DMS114 treated with DMSO at 0.1 percent for 48 hours (cell line): ENCODE measurements around the gene ENOSF1.
A peak's percentile ranks its signal among the peaks of the same experiment; 100 is the strongest.

ENCODE experiments used
- DNase-seq: peaks from one replicate; lab custom pipeline; 2025; ENCODE audit not compliant: unreplicated experiment; lab: John Stamatoyannopoulos, UW

The ENOSF1 gene

DNA sequence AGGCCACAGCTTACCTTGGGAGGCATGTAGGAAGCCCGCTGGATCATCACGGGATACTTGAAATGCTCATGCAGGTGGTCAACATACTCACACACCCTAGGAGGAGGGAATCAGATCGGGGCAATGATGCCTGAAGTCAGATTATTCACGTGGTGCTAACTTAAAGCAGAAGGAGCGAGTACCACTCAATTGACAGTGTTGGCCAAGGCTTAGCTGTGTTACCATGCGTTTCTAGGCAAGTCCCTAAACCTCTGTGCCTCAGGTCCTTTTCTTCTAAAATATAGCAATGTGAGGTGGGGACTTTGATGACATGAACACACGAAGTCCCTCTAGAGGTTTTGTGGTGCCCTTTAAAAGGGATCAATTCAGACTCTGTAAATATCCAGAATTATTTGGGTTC is 37.1 kb downstream of the ENOSF1 start:
- DNase-seq = no peak

- no peak for DNase-seq
These were observed 38.7 kb downstream of the ENOSF1 start for GRCh38 chr18:673769-674168.

DNA sequence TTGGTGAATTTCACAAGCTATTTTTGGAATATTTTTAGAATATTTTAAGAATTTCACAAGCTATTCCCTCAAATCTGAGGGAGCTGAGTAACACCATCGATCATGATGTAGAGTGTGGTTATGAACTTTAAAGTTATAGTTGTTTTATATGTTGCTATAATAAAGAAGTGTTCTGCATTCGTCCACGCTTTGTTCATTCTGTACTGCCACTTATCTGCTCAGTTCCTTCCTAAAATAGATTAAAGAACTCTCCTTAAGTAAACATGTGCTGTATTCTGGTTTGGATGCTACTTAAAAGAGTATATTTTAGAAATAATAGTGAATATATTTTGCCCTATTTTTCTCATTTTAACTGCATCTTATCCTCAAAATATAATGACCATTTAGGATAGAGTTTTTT is 39.1 kb downstream of the ENOSF1 start:
- no peak for DNase-seq

- no peak for DNase-seq
These were observed 41.0 kb downstream of the ENOSF1 start for GRCh38 chr18:671405-671804.

- no peak for DNase-seq
These were observed 41.9 kb downstream of the ENOSF1 start for GRCh38 chr18:670522-670921.

GRCh38 chr18:669077-669476 is 43.4 kb downstream of the ENOSF1 start:
- DNase-seq = no peak

DNA sequence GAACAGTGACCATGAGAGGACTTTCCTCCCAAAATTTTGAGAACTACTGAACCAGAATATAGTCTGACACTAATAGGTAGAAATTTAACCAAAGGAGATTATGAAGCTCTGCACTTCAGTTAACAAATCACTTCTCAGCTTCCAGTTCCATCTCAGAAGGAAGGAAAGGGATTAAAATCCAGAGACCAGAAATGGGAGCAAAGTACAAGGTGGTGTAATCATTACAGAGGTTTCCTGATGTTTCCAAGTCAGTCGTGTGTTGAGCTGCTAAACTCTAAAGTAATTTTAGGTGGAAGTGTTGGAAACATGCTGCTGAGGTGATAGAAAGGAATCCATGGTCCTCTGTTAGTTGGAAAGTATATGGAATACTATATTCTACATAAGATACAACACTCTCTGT is 44.2 kb downstream of the ENOSF1 start:
- no peak for DNase-seq

- no peak for DNase-seq
These were observed 45.8 kb downstream of the ENOSF1 start for GRCh38 chr18:666628-667027.

DNA sequence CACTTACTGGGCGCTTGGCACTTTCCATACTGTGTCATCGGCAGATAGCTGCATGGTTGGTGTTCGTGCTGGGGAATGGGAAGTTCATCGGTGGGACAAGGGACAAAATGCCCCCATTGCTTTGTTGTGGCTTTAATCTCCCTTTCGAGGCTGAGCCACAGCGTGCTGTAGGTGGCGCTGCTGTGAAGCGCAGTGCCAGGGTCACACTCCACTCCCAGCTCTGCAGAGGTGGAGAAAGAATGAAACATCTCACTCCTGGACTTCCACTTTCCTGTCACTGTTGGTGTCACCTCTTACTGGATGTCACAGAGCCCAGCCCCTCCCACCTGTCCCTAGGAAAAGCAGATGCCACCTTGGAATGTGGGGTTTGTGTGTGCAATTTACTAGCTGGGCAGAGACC is 46.3 kb downstream of the ENOSF1 start:
- DNase-seq = no peak

- no peak for DNase-seq
These were observed 50.2 kb downstream of the ENOSF1 start for GRCh38 chr18:662197-662596.

DNA sequence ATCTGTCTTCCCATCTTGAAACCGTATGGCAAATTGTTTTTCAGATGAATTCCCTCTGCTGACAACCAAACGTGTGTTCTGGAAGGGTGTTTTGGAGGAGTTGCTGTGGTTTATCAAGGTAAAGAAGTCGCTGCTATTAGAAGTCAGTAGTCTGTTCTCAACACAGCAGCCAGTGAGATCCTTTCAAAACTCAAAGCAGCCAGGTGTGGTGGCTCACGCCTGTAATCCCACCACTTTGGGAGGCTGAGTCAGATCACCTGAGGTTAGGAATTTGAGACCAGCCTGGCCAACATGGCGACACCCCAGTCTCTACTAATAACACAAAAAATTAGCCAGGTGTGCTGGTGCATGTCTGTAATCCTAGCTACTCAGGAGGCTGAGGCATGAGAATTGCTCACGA is 52.8 kb downstream of the ENOSF1 start:
- no peak for DNase-seq

GRCh38 chr18:658947-659533 is 53.4 kb downstream of the ENOSF1 start:
- no peak for DNase-seq

- peak; percentile 84 for DNase-seq
These were observed 54.2 kb downstream of the ENOSF1 start for GRCh38 chr18:658001-658946.

GRCh38 chr18:657311-658000 is 55.0 kb downstream of the ENOSF1 start, which contains the start of gene TYMS:
TYMS (plus strand) TSS chr18:657653; CDS start chr18:657743, 90 bp downstream.
- DNase-seq = peak; percentile 47

- DNase-seq = no peak
These were observed 57.0 kb downstream of the ENOSF1 start for GRCh38 chr18:655445-655844.

GRCh38 chr18:654601-655000 is 57.8 kb downstream of the ENOSF1 start:
- no peak for DNase-seq

- no peak for DNase-seq
These were observed 58.9 kb downstream of the ENOSF1 start for GRCh38 chr18:653512-653911.

DNA sequence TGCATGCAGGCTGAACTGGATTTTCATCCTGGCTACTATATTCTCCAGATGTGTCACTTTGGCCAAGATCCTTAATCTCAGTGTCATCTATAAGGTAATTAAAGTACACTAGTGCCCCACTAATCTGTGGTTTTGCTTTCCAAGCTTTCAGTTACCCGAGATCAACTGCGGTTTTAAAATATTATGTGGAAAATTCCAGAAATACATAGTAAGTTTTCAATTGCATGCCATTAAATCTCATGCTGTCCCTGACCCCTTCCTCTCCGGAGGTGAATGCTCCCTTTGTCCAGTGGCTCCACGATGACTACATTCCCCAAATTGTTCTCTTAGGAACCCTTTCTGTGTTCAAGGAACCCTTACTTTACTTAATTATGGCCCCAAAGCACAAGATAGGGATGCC is 60.3 kb downstream of the ENOSF1 start:
- no peak for DNase-seq

DNA sequence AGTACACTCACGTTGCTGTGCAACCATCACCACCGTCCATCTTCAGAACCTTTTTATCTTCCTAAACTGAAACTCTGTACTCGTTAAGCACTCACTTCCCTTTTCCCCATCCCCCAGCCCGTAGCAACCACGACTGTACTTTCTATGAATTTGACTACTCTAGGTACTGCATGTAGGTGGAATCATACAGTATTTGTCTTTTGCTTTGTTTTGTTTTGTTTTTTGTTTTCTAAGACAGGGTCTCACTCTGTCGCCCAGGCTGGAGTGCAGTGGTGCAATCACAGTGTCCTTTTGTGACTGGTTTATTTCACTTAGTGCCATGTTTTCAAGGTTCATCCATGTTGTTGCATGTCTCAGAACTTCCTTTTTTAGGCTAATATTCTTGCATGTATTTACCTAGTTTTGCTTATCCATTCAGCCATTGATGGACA is 62.0 kb downstream of the ENOSF1 start:
- DNase-seq = no peak

- no peak for DNase-seq
These were observed 63.1 kb downstream of the ENOSF1 start for GRCh38 chr18:649341-649740.

DNA sequence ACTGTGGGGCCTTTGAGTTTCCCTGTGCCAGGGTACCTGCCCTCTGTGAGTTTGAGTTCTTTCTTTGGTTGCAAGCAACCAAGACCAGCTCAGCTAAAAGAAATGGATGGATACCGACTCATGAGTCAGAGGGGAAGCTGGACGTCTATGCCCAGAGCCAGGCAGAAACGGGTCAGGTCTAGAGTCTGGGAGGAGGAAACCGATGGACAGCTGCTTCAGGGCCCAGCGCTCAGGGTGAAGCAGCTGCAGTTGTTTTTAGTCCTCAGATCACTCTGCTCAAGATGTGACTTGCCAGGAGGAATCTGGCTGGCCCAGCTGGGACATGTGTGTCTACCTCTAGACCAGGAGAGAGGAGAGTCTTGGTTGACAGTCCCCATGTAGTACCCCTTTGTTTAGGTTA is 65.1 kb downstream of the ENOSF1 start:
- no peak for DNase-seq
